Kasumi-1 (cell line): ENCODE data around the gene SDK1.

Source experiments
- DNase-seq, 2 experiments: peaks; one replicate each; lab custom pipeline; 2025; lab: John Stamatoyannopoulos, UW

The SDK1 gene

GRCh38 chr7:3408814-3409595 lies 108.0 kb downstream of the SDK1 start:
- no peak for DNase-seq

- DNase-seq: no peak
Observed at GRCh38 chr7:3412871-3413270, 111.8 kb downstream of the SDK1 start.

- no peak for DNase-seq
Observed at GRCh38 chr7:3415861-3416312, 114.8 kb downstream of the SDK1 start.

- no peak for DNase-seq
Observed at GRCh38 chr7:3416453-3416852, 115.4 kb downstream of the SDK1 start.

- no peak for DNase-seq
Observed at GRCh38 chr7:3425087-3425486, 124.0 kb downstream of the SDK1 start.

- DNase-seq: no peak
Observed at GRCh38 chr7:3426064-3426463, 125.0 kb downstream of the SDK1 start.

- DNase-seq: no peak
Observed at GRCh38 chr7:3427957-3428356, 126.9 kb downstream of the SDK1 start.

- DNase-seq: no peak
Observed at GRCh38 chr7:3429981-3430380, 128.9 kb downstream of the SDK1 start.

- no peak for DNase-seq
Observed at GRCh38 chr7:3430588-3430987, 129.5 kb downstream of the SDK1 start.

- DNase-seq: no peak
Observed at GRCh38 chr7:3431306-3431705, 130.3 kb downstream of the SDK1 start.

- no peak for DNase-seq
Observed at GRCh38 chr7:3432911-3433310, 131.9 kb downstream of the SDK1 start.

- DNase-seq: no peak
Observed at GRCh38 chr7:3434611-3435010, 133.6 kb downstream of the SDK1 start.

GRCh38 chr7:3436112-3436511 lies 135.1 kb downstream of the SDK1 start:
- no peak for DNase-seq

GRCh38 chr7:3436746-3437145 lies 135.7 kb downstream of the SDK1 start:
- DNase-seq: no peak

GRCh38 chr7:3437467-3437866 lies 136.4 kb downstream of the SDK1 start:
- no peak for DNase-seq

- no peak for DNase-seq
Observed at GRCh38 chr7:3438352-3438751, 137.3 kb downstream of the SDK1 start.

- DNase-seq: no peak
Observed at GRCh38 chr7:3439333-3440030, 138.4 kb downstream of the SDK1 start.

GRCh38 chr7:3440509-3440908 lies 139.5 kb downstream of the SDK1 start:
- no peak for DNase-seq

- DNase-seq: no peak
Observed at GRCh38 chr7:3443716-3444115, 142.7 kb downstream of the SDK1 start.

GRCh38 chr7:3446786-3447185 lies 145.7 kb downstream of the SDK1 start:
- no peak for DNase-seq

- no peak for DNase-seq
Observed at GRCh38 chr7:3451701-3452100, 150.6 kb downstream of the SDK1 start.

GRCh38 chr7:3453398-3453797 lies 152.3 kb downstream of the SDK1 start:
- DNase-seq: no peak

- no peak for DNase-seq
Observed at GRCh38 chr7:3455806-3456595, 154.9 kb downstream of the SDK1 start.
